Activated naive CD4-positive, alpha-beta T cell treated with anti-CD3 and anti-CD28 coated beads, Interleukin-2, amount 10 ng/mL, durations not matched to agents 7 days and 5 days (primary cell): Measurements from ENCODE around the gene RHOU.

Experiments used
- CTCF ChIA-PET: fragments of 350-600 bp; sonication (Branson Sonifier 250); formaldehyde crosslinking; loops from one replicate; lab custom pipeline; 2021; ENCODE audit warnings: antibody characterized with exemption; lab: Charles Lee
- DNase-seq: peaks from one replicate; pipeline ENCODE4 v3.0.0-alpha.2; 2020
- H3K27ac Mint-ChIP-seq: one replicate; pipeline ENCODE4 v1.8.0; 2021; ENCODE audit warnings: mild to moderate bottlenecking, moderate library complexity, mixed read lengths
- H3K27me3 Mint-ChIP-seq: one replicate; pipeline ENCODE4 v1.8.0; 2021; ENCODE audit warnings: mild to moderate bottlenecking, mixed read lengths
- H3K36me3 Mint-ChIP-seq: one replicate; pipeline ENCODE4 v1.8.0; 2021; ENCODE audit warnings: mixed read lengths
- H3K4me1 Mint-ChIP-seq: one replicate; pipeline ENCODE4 v1.8.0; 2021; ENCODE audit warnings: mixed read lengths
- H3K4me3 Mint-ChIP-seq: one replicate; pipeline ENCODE4 v1.8.0; 2021; ENCODE audit warnings: mild to moderate bottlenecking, moderate library complexity, mixed read lengths
- H3K9me3 Mint-ChIP-seq: one replicate; pipeline ENCODE4 v1.8.0; 2021; ENCODE audit warnings: mixed read lengths

RHOU gene

DNA sequence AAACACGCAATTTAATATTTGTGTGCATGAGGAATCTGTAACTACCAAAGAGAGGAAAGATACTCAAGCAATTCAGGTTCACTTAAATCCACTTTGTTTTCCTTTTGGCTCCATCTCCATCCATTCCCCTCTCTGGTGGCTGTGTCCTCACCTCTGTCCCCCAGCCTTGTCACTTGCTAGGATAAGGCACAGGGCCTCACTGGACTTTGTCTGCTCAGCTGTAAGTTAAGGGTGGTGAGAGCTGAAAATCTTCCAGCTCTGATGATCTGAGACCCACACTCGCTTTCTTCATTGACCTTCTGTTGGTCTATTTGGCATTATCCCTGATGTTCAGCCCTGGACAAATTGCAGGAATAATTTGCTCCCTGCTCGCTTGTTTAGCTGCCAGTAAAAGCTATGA is 56.5 kb downstream of the RHOU start:
- Mint-ChIP-seq H3K9me3 (no peaks in the 10 kb centered on the region), H3K27ac (no peak overlapping the region), H3K4me1 (peaks cover 10% of the 10 kb centered on the region), H3K36me3 (peaks cover 3% of the 10 kb centered on the region), H3K27me3 (no peaks in the 10 kb centered on the region), H3K4me3 (no peak overlapping the region)
- no peak for DNase-seq
- CTCF ChIA-PET, result interaction anchor here (1.0 to 5.7 kb wide), 6 partner anchors 11 to 435 kb away, joined by 3 to 38 read pairs (median 5); partner anchors contain the start of gene RHOU

DNA sequence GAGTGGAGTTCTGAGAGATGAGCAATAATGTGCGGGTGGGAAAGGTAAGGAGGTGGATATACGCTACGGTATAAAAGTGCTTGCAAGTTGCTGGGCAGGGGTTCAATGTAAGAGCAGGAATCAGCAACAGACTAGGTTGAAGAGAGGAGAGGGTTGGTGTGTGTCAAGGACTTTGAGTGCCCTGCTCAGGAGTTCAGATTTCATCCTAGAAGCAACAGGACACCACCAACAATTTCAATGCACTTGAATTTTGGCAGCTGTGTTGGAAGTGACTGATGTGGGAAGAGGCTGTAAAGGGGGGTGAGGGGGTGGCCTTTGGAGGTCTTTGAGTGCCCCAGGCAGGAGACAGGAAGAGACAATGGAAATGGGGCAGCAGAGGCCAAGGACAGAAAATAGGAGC is 57.3 kb downstream of the RHOU start:
- CTCF ChIA-PET, result interaction anchor here (0.8 to 5.7 kb wide), 7 partner anchors 12 to 462 kb away, joined by 3 to 38 read pairs (median 4); partner anchors contain the start of gene RHOU
- Mint-ChIP-seq H3K9me3 (peaks cover 6% of the 10 kb centered on the region), H3K4me1 (peaks cover 18% of the 10 kb centered on the region), H3K4me3 (no peak overlapping the region), H3K36me3 (peaks cover 9% of the 10 kb centered on the region), H3K27ac (no peak overlapping the region), H3K27me3 (no peaks in the 10 kb centered on the region)
- no peak for DNase-seq

DNA sequence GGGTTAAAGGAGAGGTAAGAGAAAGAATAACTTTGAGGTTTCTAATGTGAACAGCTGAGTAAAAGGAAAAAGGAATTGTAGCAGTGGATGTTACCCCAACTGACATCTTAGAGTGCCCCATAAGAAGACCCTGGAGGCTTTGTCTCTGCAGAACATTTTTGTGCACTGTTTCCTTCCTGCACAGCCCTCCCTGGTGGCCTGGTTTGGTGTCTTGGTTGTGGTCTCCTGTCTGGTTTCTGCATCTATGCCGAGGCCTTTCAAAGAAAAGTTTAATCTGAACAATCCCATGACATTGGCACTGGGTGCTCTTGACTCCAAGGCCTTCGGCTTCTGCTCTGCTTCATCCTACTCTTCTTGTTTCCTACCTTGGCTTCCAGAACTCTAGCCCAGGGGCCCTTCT is 57.8 kb downstream of the RHOU start:
- Mint-ChIP-seq H3K4me3 (no peak overlapping the region), H3K9me3 (peaks cover 9% of the 10 kb centered on the region)
- CTCF ChIA-PET, result interaction anchor here (0.8 to 5.7 kb wide), 9 partner anchors 10 to 462 kb away, joined by 3 to 38 read pairs (median 5); partner anchors contain the start of gene RHOU

DNA sequence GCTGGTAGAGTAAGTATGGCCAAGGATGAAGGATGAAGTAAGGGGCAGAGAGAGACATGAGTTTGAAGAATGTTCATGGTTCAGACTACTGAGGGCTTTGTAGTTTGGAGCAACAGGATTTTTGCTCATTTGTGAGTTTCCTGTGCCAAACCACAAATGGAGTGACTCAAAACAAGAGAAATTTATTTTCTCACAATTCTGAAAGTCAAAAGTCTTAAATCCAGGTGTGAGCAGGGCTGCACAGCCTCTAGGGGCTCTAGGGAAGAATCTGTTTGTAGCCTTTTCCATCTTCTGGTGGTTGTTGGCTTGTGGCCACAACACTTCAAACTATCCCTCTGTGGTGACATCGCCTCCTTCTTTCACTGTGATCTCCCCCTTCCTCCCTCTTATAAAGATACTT is 58.9 kb downstream of the RHOU start:
- peaks cover 25% of the 10 kb centered on the region for H3K4me1 Mint-ChIP-seq
- DNase-seq, result peak; percentile 72
- peaks cover 12% of the 10 kb centered on the region for H3K9me3 Mint-ChIP-seq
- peaks cover 15% of the 10 kb centered on the region for H3K36me3 Mint-ChIP-seq
- no peak overlapping the region for H3K4me3 Mint-ChIP-seq
- H3K27me3 Mint-ChIP-seq, result no peaks in the 10 kb centered on the region
- CTCF ChIA-PET, result interaction anchor here (1.1 to 5.7 kb wide), 6 partner anchors 9 to 461 kb away, joined by 3 to 38 read pairs (median 4); partner anchors contain the start of gene RHOU
- H3K27ac Mint-ChIP-seq, result no peak overlapping the region

More for the DNA sequence above, 57.8 kb downstream of the RHOU start:
- Mint-ChIP-seq H3K4me1 (peaks cover 22% of the 10 kb centered on the region), H3K27ac (no peak overlapping the region), H3K36me3 (peaks cover 12% of the 10 kb centered on the region), H3K27me3 (no peaks in the 10 kb centered on the region)
- DNase-seq, result peak; percentile 68

DNA sequence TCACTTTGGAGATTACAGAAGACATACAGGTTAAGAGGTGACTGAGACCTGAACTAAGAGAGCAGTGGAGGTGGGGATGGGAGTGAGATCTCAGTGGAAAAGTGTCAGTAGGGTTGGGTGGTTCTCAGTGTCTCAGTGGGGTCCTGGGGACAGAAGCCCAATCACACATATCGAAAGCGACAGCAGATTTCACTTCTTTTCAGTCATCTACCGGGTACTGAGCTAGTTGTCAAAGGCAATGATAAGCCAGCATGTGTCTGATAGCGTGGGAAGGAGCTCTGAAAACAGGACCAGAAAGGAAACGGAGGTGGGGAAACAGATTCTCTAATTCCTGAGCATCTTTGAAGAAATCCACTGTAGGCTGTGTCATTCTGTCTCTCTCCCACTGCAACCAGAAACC is 59.5 kb downstream of the RHOU start:
- no peak overlapping the region for H3K27ac Mint-ChIP-seq
- peaks cover 15% of the 10 kb centered on the region for H3K9me3 Mint-ChIP-seq
- no peaks in the 10 kb centered on the region for H3K27me3 Mint-ChIP-seq
- peak; percentile 30 for DNase-seq
- peaks cover 30% of the 10 kb centered on the region for H3K4me1 Mint-ChIP-seq
- no peak overlapping the region for H3K4me3 Mint-ChIP-seq
- H3K36me3 Mint-ChIP-seq, result peaks cover 15% of the 10 kb centered on the region
- CTCF ChIA-PET, result interaction anchor here (1.2 to 5.7 kb wide), 4 partner anchors 9 to 95 kb away, joined by 3 to 38 read pairs (median 14); partner anchors contain the start of gene RHOU

DNA sequence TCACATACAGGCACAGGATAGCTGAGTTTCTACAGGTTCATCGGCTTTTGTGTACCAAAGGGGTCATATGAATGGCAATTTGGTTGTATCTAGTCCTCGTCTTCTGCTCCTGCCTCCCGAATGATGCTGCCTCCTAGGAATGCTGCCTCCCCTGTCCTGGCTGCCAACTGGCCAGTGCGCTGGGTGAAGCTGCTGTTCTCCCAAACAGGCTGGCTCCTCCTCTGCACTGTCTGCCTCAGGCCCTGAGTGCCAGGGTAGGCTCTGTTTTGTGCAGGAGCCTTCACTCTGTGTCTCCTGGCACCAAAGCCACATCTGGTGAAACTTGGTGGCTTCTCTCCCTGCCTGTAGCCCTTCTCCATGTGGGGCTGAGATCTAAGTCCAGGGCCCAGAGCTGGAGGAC is 60.3 kb downstream of the RHOU start:
- peak overlapping the region; percentile 78 for H3K27ac Mint-ChIP-seq
- CTCF ChIA-PET, result interaction anchor here (0.6 to 5.7 kb wide), 5 partner anchors 8 to 60 kb away, joined by 3 to 38 read pairs (median 3); partner anchors contain the start of gene RHOU
- no peaks in the 10 kb centered on the region for H3K27me3 Mint-ChIP-seq
- H3K4me1 Mint-ChIP-seq, result peaks cover 31% of the 10 kb centered on the region
- H3K9me3 Mint-ChIP-seq, result peaks cover 17% of the 10 kb centered on the region
- no peak overlapping the region for H3K4me3 Mint-ChIP-seq
- H3K36me3 Mint-ChIP-seq, result peaks cover 15% of the 10 kb centered on the region
- DNase-seq, result no peak
